Epidermal melanocyte (primary cell): Measurements from ENCODE around the gene SPRED2.
A peak's percentile ranks its signal among the peaks of the same experiment; 100 is the strongest.

ENCODE experiments used
- DNase-seq: peaks from one replicate; pipeline ENCODE4 v3.0.0; 2011; ENCODE audit warnings: low spot score; ENCODE audit not compliant: insufficient read length

Gene SPRED2

DNA sequence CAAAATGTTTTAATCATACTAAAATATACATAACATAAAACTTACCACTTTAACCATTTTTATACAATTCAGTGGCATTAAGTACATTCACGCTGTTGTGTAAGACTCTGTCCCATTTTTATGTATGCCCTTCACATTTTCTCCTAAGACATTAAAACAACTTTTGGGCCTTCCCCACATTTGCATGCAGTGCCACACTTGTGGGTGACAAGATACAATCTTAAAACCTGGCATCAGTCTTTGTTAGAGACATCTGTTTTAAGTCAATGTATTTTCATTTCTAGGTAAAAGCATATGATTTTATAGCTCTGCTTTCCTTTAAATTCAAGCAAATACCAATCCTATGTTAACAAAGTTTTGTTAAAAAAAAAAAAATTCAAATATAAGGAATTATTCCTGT, 17.3 kb downstream of the SPRED2 start:
- no peak for DNase-seq

DNA sequence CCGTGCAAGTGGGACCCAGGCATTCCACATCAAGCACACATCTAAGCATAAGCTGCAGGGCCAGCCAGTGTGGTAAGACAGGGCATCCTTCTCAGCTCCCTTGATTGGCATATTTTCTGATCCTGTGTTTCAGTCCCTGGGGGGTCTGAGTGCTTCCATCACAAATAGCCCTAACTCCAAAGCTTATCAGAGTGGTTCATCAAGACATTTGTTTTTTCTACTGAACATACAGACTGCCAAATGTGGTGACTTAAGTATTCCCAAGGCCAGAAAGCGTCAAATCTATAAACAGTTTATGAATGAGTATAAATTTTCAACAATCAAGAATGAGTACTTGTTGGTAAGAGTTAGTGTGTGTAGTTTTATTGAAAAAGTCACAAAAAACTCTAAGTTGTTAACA, 18.8 kb downstream of the SPRED2 start:
- no peak for DNase-seq

DNA sequence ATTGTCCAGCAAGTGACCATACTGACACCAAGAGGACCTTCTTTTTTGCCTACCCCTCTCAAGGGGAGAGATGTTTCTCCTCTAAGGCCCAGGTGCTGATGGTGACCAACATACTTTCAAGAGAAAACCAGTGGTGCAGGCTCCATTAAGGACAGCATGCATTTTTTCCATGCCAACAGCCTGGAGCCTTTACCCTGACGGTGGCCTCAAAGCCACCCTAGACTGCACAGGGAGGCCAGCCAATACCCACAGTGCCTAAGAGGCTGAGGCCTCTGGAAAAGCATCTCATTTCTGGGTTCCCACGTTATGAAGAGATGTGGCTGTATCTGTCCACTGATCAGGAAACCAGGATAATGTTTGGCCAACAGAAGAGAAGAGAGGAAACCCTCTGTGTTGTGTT, 19.3 kb downstream of the SPRED2 start:
- no peak for DNase-seq

DNA sequence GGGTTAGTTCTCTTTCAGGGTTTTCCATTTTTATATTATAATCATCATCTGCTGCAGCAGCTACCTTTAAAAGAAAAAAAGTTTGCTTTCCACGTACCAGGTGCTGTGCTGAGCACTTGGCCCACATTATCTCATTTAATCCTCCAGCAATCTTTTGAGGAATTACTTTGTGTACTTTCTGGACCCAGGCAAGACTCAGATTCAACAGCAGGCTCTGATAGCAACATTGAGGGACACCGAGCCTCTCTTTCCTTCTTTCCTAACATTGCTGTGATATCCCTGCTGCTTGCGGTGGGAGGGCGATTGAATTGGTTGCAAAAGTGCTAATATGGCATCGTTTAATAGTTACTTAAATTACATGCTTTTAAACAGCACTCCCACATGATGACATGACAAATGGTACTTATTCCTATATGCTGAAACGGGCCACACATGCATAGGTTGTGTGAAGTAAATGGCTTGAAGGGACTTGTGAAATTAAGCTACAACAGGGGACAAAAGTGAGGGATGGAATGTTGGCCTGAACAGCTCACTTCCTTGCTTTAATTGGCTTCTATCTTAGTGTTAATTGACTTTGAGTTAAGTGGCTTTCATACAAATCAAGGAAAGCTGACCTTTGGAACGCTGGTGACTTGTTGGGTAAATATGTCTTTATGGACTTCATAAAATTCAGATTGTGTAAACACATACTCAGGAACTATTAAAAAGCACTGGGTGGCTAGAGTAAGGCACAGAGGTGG, 21.2 kb downstream of the SPRED2 start:
- DNase-seq, result no peak

GRCh38 chr2:65409045-65409444, 23.4 kb downstream of the SPRED2 start:
- no peak for DNase-seq

GRCh38 chr2:65407240-65407639, 25.2 kb downstream of the SPRED2 start:
- DNase-seq, result no peak

- no peak for DNase-seq
Observed at GRCh38 chr2:65404988-65405697, 27.3 kb downstream of the SPRED2 start.

GRCh38 chr2:65403529-65403915, 28.9 kb downstream of the SPRED2 start:
- no peak for DNase-seq

DNA sequence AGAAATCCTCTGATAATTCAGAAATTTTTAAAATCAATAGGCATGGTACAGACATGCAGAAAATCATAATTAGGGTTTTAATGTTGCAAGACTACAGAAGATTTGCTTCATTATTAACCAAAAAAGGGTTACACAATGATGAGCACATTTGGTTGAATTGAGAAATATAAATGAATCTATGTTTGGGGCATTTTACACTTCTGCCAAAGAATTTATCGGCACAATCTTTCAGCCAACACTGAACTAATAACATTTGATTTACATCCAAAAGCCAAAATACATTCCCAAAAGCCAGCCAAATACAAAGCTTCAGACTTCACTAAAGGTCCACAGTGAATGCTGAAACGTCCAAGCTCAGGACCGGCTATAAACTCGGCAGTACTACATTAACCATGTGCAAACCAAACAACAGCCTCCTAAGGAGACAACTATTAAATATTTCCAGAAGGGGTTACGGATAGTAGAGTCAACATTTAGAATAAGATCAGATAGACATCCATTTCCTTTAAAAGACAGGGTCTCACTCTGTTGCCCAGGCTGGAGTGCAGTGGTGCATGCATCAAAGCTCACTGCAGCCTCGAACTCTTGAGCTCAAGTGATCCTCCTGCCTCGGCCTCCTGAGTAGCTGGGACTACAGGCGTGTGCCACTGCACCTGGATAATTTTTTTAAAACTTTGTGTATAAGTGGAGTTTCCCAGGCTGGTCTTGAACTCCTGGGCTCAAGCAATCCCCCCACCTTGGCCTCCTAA, 29.4 kb downstream of the SPRED2 start:
- no peak for DNase-seq

DNA sequence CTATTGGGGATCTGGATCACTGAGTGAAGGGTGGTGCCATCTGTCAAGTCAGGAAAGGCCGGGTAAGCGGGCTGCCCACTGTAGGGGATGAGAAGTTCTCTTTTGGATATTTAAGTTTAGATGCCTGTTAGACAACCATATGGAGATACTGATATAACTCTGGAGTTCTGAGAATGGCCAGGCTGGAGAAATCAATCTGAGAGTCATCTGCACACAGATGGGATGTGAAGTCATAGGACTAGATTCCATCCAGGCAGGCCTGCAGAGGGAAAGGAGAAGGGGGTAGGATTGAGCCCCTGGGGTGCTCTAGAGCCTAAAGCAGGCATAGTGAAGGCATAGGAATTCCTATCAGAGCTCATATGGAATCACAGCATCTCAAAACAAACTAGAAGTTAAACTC, 30.1 kb downstream of the SPRED2 start:
- DNase-seq, result peak; percentile 46

DNA sequence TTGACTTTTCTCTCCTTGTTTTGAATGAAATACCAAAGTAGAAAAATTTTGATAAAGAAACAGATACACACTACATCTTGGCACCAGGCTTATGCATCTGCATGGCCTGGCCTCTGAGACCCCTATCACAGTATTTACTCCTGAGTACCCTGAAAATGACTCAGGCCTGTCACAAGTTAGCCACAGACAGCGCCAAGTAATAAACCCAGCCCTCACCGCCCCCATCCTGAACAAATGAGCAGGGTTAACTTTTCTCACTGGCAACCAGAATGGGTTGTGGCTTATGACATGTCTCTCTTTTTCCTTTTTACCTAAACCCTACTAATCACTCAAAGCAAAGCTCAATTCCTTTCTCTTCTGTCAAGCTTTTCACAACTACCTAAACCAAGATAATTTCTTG, 35.3 kb downstream of the SPRED2 start:
- no peak for DNase-seq

DNA sequence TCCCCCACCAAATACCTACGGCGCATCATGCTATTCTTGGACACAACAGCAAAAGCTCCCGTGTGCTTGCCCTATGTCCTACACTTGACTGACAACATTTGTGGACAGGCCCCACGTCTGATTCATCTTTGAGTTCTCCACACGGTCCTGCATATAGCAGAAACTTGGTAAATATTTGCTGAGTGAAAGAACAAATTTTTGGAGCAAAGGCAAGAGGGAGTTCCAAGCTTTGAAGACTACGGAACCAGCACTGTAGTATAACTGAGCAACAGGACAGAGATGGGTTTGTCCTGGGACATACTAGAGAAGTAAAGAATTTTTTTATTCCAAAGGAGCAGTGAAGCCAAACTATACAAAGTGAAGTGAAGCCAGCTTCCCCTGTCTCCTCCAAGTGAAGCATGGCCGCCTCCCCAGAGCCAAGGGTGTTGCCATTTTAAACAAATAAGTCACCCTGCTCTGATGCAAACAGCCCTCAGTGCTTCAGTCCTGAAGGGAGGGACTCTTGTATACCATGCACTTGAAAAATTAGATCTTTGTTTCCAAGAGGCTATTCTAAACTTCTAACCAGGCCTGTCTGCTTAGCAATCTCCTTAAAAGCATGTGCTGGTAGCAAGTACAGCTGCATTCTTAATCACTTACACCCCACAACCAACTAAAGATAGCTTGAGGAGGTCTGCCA, 35.9 kb downstream of the SPRED2 start:
- peak; percentile 48 for DNase-seq

- no peak for DNase-seq
Observed at GRCh38 chr2:65395621-65396347, 36.6 kb downstream of the SPRED2 start.

DNA sequence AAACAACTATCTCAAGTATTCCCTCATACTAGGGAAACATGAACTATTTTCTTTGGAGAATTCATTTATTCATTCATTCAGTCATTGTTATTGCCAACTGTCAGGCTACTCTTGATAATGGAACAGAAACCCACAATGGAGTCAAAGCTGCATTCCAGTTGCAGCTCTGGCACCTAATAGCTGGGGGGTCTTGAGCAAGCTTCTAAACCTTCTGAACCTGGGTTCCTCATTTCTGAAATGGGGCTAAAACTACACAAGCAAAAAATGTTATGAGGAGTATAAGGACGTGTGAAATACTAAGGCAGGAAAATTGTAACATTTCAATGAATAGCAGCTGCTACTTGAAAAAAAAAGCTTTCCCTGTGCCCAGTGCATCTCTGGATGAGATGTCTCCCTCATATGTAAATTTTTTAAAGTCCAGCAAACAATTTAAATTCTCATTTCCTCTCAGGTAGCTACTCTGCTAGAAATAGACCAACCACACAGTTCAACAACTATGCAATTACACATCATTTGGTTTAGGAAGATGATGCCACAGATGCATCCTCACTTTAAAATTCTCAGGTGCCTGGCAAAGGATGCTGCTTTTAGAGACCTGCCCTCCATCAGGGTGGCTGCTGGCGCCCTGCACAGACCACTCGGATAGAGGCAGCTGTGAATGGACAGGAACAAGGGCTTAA, 38.5 kb downstream of the SPRED2 start:
- DNase-seq, result no peak

- no peak for DNase-seq
Observed at GRCh38 chr2:65393046-65393445, 39.4 kb downstream of the SPRED2 start.

- no peak for DNase-seq
Observed at GRCh38 chr2:65392609-65393008, 39.8 kb downstream of the SPRED2 start.

DNA sequence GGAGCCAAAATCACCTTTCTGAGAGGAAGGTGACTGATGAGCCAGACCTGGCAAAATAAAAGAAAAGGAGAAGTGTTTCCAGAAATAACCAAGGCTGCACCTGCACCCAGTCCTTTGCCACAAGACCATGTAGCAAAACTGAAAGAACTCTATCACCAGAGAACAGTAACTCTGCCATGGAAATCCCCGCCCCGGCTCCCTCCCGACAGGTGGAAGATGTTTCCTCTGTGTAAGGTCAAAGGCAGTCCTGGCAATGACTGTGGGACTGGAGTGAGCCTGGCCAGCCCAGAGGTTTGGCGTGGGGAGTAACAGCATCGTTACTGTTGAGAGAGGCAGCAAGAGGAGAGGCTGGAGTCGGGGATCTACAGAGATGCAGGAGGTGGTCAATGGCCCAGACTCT, 42.3 kb downstream of the SPRED2 start:
- no peak for DNase-seq

DNA sequence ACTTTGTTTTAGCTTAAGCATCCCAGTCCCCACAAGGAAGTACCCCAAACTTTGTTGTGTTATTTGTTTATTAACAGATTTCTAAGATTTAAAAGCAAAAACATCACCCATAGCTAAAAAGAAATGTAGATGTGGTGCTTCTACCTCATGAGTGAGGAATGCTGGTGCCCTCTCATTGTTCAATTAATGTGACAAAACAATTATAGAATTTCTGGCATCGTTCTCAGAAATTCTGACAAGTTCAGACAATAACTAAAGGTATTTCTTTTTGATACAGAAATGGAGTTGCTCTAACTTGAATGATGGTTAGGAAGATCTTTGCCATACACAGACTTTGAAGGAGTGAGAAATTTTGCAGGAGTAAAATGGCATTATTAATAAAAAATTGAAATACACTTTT, 42.9 kb downstream of the SPRED2 start:
- DNase-seq, result no peak

GRCh38 chr2:65388596-65389390, 43.6 kb downstream of the SPRED2 start:
- DNase-seq, result no peak

DNA sequence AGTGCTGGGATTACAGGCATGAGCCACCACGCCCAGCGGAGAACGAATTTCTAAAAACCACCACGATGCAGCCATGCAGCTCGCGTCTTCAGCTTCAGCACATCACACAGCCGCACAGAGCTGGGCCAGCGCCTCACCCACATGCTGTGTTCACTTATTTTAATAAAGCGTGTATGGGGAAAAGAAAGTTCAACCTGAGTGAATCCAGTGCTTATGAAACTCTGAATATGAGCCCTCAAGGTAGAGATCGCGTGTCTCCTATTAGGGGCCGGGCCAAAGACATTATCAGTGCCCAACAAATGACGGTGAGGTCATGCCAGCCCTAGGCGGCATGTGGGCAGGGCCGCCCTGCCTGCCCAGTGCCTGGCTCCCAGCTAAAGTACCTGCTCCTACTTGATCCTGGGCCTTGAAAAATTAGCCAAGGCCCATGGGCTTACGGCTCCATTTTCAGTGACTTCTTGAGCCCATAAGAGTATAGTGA, 44.3 kb downstream of the SPRED2 start:
- no peak for DNase-seq
